Ectodermal cell (in vitro differentiated cells): Measurements from ENCODE around the gene BRINP1.

Experiments used
- H3K27ac ChIP-seq: 2 replicates; pipeline ENCODE4 v1.7.0; 2013; ENCODE audit warnings: mild to moderate bottlenecking, low read depth, low read length; ENCODE audit not compliant: insufficient read depth, poor library complexity, severe bottlenecking
- H3K27me3 ChIP-seq: 2 replicates; pipeline ENCODE4 v1.7.0; 2013; ENCODE audit warnings: mild to moderate bottlenecking, low read length; ENCODE audit not compliant: insufficient read depth, control insufficient read depth, poor library complexity, severe bottlenecking
- H3K36me3 ChIP-seq: one replicate; pipeline ENCODE4 v1.7.0; 2013; ENCODE audit warnings: low read length; ENCODE audit not compliant: control insufficient read depth, insufficient read depth
- H3K4me1 ChIP-seq: one replicate; pipeline ENCODE4 v1.7.0; 2013; ENCODE audit warnings: low read length; ENCODE audit not compliant: control insufficient read depth, insufficient read depth
- H3K4me3 ChIP-seq: 2 replicates; pipeline ENCODE4 v1.7.0; 2013; ENCODE audit warnings: low read depth, low read length, control low read depth; ENCODE audit not compliant: insufficient read depth
- H3K9me3 ChIP-seq: 2 replicates; pipeline ENCODE4 v1.7.0; 2013; ENCODE audit warnings: mild to moderate bottlenecking, low read length, moderate library complexity; ENCODE audit not compliant: control insufficient read depth
- WGBS, 2 experiments: methylation state at CpG; one replicate each; pipeline ENCODE4 v1.1.7; 2013; ENCODE audit warnings: missing lambda C conversion rate in 2 of 2; 5-methylcytosine and 5-hydroxymethylcytosine counted together

The BRINP1 gene

GRCh38 chr9:119255116-119255515, 114.1 kb downstream of the BRINP1 start:
- WGBS, 2 experiments: 66 to 68% methylated on average over 3 of the region's 3 CpGs
- Histone ChIP-seq H3K4me3 (no peak overlapping the region), H3K4me1 (peaks cover 5% of the 10 kb centered on the region), H3K36me3 (no peaks in the 10 kb centered on the region), H3K27me3 (no peaks in the 10 kb centered on the region), H3K27ac (no peak overlapping the region), H3K9me3 (no peaks in the 10 kb centered on the region)

- WGBS, 2 experiments: 93 to 96% methylated on average over 4 to 5 of the region's 5 CpGs
- no peak overlapping the region for H3K27ac ChIP-seq
- no peaks in the 10 kb centered on the region for H3K27me3 ChIP-seq
- no peaks in the 10 kb centered on the region for H3K36me3 ChIP-seq
- no peak overlapping the region for H3K4me3 ChIP-seq
- H3K9me3 ChIP-seq: no peaks in the 10 kb centered on the region
- H3K4me1 ChIP-seq: no peaks in the 10 kb centered on the region
Observed at GRCh38 chr9:119252671-119253299, 116.5 kb downstream of the BRINP1 start.

GRCh38 chr9:119251936-119252335, 117.3 kb downstream of the BRINP1 start:
- H3K9me3 ChIP-seq: no peaks in the 10 kb centered on the region
- H3K27me3 ChIP-seq: no peaks in the 10 kb centered on the region
- 71 to 73% methylated on average over 5 of the region's 5 CpGs for WGBS, 2 experiments
- H3K4me1 ChIP-seq: no peaks in the 10 kb centered on the region
- no peak overlapping the region for H3K4me3 ChIP-seq
- H3K36me3 ChIP-seq: no peaks in the 10 kb centered on the region
- no peak overlapping the region for H3K27ac ChIP-seq

GRCh38 chr9:119250730-119251129, 118.5 kb downstream of the BRINP1 start:
- H3K27ac ChIP-seq: no peak overlapping the region
- H3K9me3 ChIP-seq: no peaks in the 10 kb centered on the region
- H3K27me3 ChIP-seq: no peaks in the 10 kb centered on the region
- no peaks in the 10 kb centered on the region for H3K36me3 ChIP-seq
- no peak overlapping the region for H3K4me3 ChIP-seq
- WGBS, 2 experiments: 91 to 95% methylated on average over 4 of the region's 4 CpGs
- no peaks in the 10 kb centered on the region for H3K4me1 ChIP-seq

- H3K9me3 ChIP-seq: no peaks in the 10 kb centered on the region
- no peak overlapping the region for H3K4me3 ChIP-seq
- H3K36me3 ChIP-seq: no peaks in the 10 kb centered on the region
- WGBS, 2 experiments: 92 to 93% methylated on average over 3 to 4 of the region's 4 CpGs
- no peaks in the 10 kb centered on the region for H3K4me1 ChIP-seq
- no peaks in the 10 kb centered on the region for H3K27me3 ChIP-seq
- no peak overlapping the region for H3K27ac ChIP-seq
Observed at GRCh38 chr9:119240546-119240945, 128.7 kb downstream of the BRINP1 start.

- H3K4me3 ChIP-seq: no peak overlapping the region
- WGBS, 2 experiments: 91 to 96% methylated on average over 1 of the region's 1 CpG
- no peaks in the 10 kb centered on the region for H3K4me1 ChIP-seq
- no peaks in the 10 kb centered on the region for H3K9me3 ChIP-seq
- no peak overlapping the region for H3K27ac ChIP-seq
- H3K36me3 ChIP-seq: no peaks in the 10 kb centered on the region
- H3K27me3 ChIP-seq: no peaks in the 10 kb centered on the region
Observed at GRCh38 chr9:119234636-119235035, 134.6 kb downstream of the BRINP1 start.

- H3K27ac ChIP-seq: no peak overlapping the region
- H3K4me1 ChIP-seq: no peaks in the 10 kb centered on the region
- H3K9me3 ChIP-seq: no peaks in the 10 kb centered on the region
- H3K4me3 ChIP-seq: no peak overlapping the region
- no peaks in the 10 kb centered on the region for H3K36me3 ChIP-seq
- WGBS, 2 experiments: 92 to 95% methylated on average over 3 of the region's 3 CpGs
- no peaks in the 10 kb centered on the region for H3K27me3 ChIP-seq
Observed at GRCh38 chr9:119227422-119227821, 141.8 kb downstream of the BRINP1 start.

- H3K4me3 ChIP-seq: no peak overlapping the region
- H3K9me3 ChIP-seq: no peaks in the 10 kb centered on the region
- WGBS, 2 experiments: 94 to 100% methylated on average over 2 of the region's 2 CpGs
- H3K4me1 ChIP-seq: no peaks in the 10 kb centered on the region
- no peaks in the 10 kb centered on the region for H3K36me3 ChIP-seq
- H3K27me3 ChIP-seq: peaks cover 5% of the 10 kb centered on the region
- H3K27ac ChIP-seq: no peak overlapping the region
Observed at GRCh38 chr9:119224431-119224830, 144.8 kb downstream of the BRINP1 start.

GRCh38 chr9:119221276-119221675, 148.0 kb downstream of the BRINP1 start:
- Histone ChIP-seq H3K27ac (no peak overlapping the region), H3K9me3 (no peaks in the 10 kb centered on the region), H3K27me3 (peaks cover 5% of the 10 kb centered on the region), H3K36me3 (no peaks in the 10 kb centered on the region), H3K4me1 (no peaks in the 10 kb centered on the region), H3K4me3 (no peak overlapping the region)
- WGBS, 2 experiments: 94 to 96% methylated on average over 4 of the region's 4 CpGs

GRCh38 chr9:119218293-119218692, 150.9 kb downstream of the BRINP1 start:
- WGBS, 2 experiments: 91 to 93% methylated on average over 7 of the region's 7 CpGs
- no peaks in the 10 kb centered on the region for H3K36me3 ChIP-seq
- H3K4me3 ChIP-seq: no peak overlapping the region
- no peaks in the 10 kb centered on the region for H3K4me1 ChIP-seq
- peaks cover 5% of the 10 kb centered on the region for H3K27me3 ChIP-seq
- no peak overlapping the region for H3K27ac ChIP-seq
- no peaks in the 10 kb centered on the region for H3K9me3 ChIP-seq
